OCI-LY7 (cell line): ENCODE results near the gene PARD6A.

Experiments
- EZH2phosphoT487 ChIP-seq: fragments of 200-600 bp; sonication (generic); IDR thresholded peaks from 2 replicates; pipeline ENCODE4 v1.6.1; 2018; ENCODE audit warnings: low read depth, borderline replicate concordance, mild to moderate bottlenecking, mixed run types, antibody characterized with exemption, low read length, moderate library complexity, mixed read lengths
- TF ChIP-seq, protein P1 (sequence below): fragments of 200-600 bp; sonication (generic); conservative IDR thresholded peaks from 2 replicates; pipeline ENCODE4 v1.5.1; 2014; ENCODE audit warnings: mild to moderate bottlenecking, antibody characterized with exemption, low read length, moderate library complexity, mixed read lengths

DNA sequence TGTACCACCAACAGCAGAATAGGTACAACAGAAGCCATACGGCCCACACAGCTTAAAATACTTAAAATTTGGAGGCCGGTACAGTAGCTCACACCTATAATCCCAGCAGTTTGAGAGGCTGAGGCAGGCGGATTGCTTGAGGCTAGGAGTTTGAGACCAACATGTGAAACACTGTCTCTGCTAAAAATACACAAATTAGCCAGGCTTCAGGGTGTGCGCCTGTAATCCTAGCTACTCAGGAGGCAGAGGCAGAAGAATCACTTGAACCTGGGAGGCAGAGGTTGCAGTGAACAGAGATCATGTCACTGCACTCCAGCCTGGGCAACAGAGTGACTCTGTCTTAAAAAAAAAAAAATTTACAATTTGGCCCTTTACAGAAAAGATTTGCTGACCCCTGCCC, 41.4 kb downstream of the PARD6A start:
- TF ChIP-seq, protein P1, sequence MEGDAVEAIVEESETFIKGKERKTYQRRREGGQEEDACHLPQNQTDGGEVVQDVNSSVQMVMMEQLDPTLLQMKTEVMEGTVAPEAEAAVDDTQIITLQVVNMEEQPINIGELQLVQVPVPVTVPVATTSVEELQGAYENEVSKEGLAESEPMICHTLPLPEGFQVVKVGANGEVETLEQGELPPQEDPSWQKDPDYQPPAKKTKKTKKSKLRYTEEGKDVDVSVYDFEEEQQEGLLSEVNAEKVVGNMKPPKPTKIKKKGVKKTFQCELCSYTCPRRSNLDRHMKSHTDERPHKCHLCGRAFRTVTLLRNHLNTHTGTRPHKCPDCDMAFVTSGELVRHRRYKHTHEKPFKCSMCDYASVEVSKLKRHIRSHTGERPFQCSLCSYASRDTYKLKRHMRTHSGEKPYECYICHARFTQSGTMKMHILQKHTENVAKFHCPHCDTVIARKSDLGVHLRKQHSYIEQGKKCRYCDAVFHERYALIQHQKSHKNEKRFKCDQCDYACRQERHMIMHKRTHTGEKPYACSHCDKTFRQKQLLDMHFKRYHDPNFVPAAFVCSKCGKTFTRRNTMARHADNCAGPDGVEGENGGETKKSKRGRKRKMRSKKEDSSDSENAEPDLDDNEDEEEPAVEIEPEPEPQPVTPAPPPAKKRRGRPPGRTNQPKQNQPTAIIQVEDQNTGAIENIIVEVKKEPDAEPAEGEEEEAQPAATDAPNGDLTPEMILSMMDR: no peak
- no peak for TF ChIP-seq EZH2phosphoT487
